Measurements from ENCODE around the gene SLIT3.

SLIT3 gene

DNA sequence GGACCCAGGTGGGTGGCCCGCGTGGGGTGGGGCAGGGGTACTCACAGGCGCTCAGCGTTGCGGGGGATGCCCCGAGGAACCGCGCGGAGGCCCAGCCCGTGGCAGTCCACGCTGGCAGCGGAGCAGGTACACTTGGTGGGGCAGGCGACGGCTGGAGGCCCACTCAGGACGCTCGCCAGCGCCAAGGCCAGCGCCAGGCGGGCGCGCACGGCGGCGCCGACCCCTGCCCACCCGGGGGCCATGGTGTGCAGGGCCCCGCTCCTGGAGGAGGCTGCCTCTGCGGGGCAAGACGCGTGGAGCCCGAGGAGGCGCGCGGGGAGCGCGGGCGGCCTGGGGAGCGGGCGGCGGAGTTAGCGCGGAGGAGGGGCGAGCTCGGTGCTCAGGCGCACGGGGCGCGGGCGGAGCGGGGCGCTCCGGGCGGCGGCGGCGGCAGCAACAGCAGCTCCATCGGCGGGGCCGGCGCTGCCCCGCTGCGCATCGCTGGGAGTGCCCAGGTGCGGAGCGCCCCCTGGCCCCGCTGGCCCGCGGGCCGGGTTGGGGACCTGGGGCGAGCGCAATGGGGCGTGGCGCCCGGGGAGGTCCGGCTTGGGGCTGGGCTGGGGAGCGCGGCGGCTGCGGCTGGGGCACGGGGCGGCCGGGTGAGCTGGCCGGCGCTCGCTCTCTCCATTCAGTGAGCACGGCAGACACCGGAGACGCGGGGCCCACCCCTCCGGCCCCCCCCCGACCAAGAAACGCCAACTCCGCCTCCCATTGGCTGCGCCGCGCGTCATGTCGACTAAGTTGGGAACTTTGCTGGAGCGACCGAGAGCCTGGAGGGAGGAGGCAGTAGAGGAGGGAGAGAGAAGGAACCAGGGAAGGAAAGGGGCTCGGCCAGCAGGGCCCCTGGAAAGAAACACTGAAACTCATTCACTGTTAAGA, at the start of gene SLIT3:
Gene SLIT3 (minus strand): TSS at position 672 of the 918 bp plus-strand sequence. CDS start 430 bp downstream, at position 242.
- no peak for DNase-seq

DNA sequence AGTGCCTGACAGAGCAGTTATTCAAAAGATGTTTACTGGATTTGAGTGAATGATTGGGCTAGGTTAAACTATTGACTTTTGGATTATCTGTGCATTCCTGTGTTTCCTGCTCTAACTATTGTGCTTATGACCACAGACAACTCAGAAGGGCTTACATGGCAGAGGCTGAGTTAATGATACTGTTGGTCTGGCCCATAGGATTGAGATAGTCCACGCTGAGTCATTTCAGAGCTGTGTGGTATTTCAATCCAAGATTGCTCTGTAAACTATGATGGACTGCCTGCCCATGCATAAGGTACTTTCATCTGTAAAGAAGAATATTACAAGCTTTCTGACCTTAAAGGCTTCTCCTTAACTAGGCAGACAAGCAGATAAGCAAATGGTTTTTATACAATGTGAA, 49.1 kb upstream of the SLIT3 start:
- no peak for DNase-seq

DNA sequence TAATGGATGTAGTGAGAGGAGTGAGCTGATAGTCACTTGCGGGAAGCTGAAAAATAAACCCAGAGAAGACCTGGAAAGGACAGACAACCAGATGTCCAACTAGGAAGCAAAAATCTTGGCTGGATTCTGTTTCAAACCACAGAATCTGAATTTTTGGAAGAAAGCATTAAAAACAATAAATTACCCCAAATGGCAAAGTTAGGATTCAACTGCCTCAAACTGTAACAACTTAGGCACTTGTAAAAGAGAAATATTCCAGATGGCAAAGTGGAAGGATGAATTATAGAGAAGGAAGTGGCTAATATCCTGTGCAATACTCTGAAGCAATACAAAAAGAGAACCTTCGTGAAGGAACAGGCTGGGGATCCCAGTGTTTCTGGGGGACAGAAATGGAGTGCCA, 46.8 kb upstream of the SLIT3 start:
- DNase-seq: no peak

DNA sequence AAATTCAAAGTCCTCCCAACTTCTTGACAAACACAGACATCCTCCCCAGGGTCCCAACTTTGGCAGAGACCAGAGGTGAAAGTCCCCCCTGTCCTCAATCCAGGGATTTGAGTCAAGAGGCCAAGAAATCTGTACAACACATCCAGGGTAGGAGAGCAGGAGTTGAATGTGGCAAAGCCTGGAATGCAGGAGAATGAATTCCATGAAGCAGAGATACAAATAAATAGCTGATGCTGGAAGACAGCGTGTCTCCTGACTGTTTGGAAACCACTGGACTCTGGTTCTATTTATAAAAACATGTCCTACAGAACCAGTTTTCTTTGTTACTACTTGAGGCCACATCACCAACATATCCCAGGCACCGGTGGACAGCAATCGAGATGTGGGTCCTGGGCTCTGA, 43.7 kb upstream of the SLIT3 start:
- DNase-seq: no peak

DNA sequence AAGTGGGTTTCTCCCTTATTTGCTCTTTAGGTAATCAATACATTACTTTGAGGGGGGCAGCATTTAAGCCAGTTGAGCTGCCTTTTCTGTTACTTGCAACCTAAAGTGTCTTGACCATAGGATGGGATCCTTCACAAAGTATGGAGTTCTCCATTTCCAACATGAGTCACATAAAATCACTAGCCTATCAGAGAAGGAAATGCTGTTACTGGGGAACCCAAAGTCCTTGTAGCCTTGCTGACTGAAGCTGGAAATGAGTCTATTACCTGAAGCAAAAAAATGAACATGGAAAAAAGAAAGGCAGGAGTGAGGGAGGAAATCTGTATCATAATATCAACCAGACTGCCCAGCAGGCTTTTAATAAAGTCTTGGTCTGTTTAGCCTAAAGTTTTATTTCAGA, 42.8 kb upstream of the SLIT3 start:
- DNase-seq: no peak

DNA sequence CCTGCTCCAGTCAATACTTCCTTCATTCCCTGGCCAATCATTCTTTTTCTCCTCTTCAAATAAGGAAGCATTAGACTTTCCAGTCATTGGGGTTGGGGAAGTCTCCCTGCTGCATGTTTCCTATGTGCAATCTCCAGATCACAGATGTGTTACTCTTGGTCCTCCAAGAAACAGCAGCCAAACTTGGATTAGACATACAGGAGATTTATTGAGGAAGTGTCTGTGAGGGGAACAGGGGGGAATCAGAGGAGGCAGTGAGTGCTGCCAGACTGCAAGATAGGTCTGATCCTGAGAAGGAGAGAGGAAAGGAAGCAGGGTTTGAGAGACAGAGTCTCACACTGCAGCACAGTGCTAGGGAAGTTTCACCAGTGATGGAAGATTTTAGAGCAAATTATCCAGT, 40.6 kb upstream of the SLIT3 start:
- no peak for DNase-seq

DNA sequence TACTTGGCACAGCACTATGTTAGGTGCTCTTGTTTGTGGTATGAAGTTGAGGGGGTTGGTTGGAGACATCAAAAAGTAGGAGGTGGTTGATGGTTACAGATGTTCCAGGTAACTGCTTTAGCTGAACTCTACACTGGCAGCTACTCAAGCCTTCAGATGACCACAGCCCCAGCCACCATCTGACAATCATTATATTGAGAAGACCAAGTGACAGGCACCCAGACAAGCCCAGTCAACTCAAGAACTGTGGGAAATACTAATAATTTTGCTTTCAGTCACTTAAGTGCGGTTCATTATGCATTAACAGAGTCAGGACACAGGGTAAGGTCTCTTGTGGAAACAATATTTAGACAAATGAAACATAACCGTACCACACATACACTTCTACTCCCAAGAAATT, 38.9 kb upstream of the SLIT3 start:
- no peak for DNase-seq

DNA sequence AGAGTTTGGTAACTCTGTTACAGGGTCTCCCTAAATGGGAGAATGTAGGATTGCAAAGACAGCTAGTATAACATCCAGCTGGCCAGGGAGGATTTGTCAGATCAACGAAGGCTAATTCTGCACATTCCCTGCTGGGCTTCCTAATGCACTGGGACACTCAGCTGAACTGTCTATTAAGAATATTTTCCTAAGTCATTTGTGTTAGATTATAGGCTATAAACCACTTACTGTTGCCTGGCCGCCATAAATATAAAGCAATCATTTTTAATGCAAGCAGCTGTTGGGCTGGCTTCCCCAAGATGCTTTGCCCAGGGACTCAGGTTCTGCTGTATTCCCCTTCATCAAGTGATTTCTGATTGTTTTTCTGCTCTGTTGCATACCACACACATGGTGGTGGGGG, 35.3 kb upstream of the SLIT3 start:
- no peak for DNase-seq

DNA sequence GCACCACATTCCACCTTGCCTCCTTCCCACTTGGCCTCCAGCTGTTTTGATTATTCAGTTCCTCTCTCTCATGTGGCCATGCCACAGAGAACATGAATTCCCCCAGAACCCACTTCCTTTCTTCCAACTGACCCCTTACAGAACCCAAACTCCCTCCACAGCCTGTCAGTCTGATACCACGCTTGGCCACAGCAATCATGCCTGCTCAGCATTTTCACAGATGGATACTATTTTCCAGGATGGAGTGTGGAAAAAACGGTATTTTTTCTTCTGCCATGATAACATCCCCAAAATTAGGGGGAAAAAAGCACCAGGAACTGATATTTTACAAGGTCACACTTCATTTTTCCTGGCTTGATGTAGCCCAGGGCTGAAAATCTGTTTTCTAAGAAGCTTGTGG, 34.9 kb upstream of the SLIT3 start:
- no peak for DNase-seq

DNA sequence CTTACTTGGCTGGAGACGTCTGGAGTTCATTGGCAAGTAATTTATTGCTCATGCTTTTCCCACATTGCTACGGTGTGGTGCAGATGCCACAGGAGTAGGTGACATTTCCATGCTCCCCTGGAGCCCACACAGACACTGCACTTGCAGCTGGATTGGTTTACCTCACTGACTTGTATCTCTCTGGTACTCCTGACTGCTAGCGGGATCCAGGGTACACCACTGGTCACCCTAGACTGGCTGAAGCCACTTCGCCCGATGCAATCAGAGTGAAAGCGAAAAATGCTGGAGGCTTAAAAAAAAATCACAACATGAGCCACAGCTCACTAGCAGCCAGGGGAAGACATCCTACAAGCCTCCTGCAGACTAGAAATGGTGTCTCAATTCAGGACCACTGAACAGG, 32.6 kb upstream of the SLIT3 start:
- no peak for DNase-seq

DNA sequence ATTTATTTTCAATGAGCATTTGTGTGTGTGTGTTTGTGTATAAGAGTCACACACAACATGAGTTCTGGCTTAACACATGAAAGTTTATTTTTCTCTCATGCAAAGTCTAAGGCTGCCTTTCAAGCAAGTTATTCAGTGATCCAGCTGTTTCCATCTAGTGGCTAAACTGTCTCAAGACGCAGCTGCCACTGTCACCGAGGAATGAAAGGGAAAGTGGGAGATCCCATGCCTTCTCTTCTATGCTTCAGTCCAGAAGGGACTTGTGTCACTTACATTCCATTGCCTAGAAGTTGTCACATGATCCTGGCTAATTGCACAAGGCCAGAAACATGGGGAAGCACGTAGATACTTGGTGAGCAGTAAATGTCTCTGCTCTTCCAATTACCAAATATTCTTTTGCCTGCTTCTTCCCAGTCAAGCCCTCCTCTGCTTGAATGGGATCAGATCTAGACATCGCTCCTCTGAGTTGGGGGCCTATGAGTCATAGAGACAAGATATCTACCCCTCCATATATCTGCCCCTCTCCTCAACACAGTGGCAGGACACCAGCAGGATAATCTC, 30.4 kb upstream of the SLIT3 start:
- DNase-seq: no peak

DNA sequence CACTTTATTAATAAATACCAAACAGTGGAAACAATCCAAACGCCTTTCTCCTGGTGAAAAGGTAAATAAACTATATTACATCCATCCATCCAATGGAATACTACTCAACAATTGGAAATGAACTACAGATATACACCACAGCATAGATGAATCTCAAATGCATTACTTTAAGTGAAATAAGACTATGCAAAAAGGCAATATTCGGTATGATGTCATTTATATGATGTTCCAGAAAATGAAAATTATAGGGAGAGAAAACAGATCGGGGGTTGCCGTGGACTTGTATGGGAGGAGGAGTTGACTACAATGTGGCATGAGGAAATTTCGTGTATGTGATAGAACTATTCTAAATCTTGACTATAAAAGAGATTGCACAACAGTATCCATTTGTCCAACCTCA, 27.5 kb upstream of the SLIT3 start:
- DNase-seq: no peak

DNA sequence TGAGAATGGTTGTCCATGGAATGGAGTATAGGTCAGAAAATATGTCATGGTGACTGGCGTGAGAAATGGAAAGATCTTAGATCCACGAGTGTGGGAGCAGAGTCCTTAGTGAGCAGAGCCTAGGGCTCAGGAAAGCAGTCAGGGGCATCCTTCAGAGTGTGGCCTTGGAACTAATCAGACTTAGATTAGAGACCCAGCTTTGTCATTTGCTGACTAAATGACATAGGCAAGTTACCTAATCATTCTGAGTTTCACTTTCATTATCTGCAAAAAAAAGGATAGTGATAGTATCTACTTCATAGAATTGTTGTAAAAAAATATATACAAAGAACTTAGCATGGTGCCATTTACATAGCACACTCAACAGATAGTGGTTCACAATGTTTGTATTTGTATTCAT, 24.3 kb upstream of the SLIT3 start:
- DNase-seq: no peak

DNA sequence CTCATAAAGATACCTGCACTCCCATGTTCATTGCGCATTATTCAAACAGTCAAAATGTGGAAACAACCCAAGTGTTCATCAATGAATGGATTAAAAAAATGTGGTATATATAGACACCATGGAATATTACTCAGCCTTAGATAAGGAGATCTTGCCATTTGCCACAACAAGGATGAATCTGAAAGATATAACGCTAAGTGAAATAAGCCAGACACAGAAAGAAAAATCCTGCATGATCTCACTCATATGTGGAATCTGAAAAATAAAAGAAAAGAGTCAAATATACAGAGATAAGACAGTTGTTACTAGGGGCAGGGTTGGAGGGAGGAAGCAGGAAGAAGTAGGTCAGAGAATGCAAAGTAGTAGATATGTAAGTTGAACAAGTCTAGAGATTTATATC, 17.6 kb upstream of the SLIT3 start:
- DNase-seq: no peak

DNA sequence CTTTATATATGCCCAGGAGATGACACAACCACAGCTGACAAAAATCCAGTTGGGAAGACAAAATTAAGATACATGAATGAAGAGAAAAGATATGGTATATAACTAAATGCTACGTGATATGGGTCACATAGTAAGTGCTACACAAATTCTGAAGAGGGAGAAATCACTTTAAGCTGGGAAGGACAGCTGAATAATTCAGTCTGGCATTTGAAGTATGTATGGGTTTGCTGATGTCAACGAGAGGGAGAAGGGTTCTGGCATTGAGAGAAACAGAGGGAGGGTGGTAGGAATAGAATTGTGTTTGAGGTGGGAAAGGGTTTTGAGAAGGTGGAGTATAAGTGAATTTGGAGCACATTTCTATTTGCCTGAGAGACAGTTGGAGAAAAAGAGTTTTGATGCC, 6.7 kb upstream of the SLIT3 start:
- DNase-seq: no peak

DNA sequence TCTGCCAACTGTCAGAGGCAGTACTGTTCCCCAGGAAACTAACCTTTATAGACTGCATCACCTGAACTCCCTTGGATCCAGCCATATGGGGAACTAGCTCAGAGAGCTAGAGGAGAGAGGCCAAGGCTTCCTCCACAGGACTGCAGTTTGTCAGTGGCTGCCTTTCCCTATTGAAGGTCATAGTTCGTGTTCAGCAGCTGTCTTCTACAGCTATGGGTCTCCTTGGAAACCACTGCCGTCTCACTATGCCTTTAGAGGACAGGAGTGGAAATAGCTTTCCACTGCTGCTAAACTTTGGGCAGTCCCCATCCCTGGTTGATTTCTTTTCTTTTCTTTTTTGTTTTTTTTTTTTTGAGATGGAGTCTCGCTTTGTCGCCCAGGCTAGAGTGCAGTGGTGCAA, 4.4 kb upstream of the SLIT3 start:
- no peak for DNase-seq

DNA sequence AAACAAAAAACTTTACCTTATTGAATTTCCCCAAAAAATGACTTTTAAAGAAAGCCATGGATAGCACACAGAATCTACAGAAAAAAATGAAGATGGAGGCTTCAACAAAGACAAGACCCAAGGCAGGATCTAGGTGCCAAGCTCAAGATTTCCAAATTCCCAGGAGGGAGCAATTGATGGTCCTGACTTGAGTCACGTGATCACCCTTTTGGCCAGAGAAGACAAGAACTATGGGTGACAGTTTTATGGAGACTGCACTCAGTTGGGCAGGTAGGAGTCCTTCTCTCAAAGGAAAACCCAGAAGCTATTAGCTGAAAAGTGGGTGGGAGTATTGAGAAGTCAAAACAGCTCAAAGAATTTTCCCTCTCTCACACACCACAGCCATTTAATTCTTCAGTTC, 3.2 kb upstream of the SLIT3 start:
- no peak for DNase-seq

DNA sequence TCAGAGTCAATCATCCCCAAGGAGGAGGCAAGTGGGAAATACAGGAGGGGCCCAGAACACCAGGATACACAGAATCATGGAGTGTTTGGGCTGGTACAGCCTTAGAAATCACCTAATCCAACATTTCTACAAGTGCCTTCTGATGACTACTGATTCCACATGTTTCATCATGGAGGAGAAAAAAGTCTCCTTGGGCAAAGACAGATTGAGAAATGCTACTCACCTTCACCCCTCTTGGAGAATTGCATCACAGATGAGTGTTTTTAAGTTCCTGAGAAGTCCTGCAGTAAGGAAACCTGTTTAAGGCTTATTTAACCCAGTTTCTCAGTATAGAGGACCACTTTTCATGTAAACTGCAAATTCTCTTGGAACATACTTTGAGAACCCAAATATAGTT, 2.2 kb upstream of the SLIT3 start:
- no peak for DNase-seq

DNA sequence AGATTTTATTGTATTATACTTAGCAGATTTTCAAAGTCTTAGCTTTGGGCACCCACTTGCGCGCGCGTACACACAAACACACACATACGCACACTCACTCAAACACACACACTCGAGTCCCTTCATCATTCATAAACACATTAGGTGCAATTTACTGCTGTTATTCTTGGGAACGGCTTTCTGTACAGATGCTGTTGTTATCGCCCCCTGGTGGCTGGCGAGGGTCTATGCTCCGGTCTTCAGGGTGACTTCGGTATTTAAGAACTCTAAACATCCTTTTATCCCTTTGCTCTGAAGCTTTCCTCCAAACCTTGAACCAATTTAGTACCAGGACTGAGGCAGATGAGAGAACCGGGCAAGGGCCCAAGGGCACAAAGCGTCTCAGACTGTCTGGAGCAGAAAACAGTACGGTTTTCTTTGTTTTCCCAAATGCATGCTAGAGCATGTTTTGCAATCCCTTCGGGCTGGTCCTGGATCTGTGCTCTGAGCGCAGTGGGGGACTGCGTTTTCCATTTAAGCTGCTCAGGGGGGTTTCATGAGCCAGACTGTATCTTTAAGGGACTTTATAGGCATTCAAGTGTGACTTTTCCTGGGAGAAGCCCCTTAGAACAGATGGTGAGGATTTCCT, 1.7 kb upstream of the SLIT3 start:
- DNase-seq: no peak

DNA sequence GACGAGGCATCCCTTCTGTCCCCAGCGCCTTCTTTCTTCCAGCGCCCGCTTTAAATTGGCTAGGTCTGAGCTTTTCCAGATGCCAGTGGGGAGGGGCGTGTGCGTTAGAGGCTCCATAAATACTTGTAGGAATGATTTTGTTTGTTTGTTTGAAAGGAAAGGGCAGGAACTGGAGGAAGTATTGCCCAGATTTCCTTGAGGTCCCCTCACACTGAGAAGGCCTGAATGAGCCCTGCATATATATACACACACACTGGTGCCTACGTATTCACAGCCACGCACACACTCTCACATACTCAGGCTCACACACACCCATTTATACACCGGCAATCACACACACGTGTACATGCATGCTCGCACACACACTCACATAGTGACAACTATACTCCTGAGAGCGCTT, 1.0 kb upstream of the SLIT3 start:
- no peak for DNase-seq

DNA sequence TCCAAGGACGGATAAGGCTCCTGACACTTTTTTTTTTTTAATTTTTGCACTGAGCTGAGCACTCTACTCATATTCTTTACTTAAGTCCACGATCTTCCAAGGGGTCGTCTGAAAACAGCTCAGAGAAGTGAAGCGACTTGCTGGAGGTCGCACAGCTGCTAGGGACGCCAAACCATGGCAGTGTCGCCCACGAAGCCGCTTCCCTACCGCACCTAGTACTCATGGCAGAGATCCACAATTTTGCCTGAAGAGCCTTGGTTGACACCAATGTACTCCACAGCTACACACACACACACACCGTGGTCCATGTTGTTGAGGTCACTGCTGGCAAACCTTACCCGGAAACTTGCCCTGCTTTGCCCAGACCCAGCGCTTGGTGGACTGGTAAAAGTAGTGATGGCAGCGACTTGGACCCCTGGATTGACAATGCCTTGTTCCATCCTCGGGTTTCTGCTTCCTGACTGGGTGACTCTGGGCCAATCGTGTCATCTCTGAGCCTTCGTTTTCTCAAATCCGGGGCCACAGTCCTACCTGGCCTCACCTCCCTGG, 521 bp upstream of the SLIT3 start:
- no peak for DNase-seq

DNA sequence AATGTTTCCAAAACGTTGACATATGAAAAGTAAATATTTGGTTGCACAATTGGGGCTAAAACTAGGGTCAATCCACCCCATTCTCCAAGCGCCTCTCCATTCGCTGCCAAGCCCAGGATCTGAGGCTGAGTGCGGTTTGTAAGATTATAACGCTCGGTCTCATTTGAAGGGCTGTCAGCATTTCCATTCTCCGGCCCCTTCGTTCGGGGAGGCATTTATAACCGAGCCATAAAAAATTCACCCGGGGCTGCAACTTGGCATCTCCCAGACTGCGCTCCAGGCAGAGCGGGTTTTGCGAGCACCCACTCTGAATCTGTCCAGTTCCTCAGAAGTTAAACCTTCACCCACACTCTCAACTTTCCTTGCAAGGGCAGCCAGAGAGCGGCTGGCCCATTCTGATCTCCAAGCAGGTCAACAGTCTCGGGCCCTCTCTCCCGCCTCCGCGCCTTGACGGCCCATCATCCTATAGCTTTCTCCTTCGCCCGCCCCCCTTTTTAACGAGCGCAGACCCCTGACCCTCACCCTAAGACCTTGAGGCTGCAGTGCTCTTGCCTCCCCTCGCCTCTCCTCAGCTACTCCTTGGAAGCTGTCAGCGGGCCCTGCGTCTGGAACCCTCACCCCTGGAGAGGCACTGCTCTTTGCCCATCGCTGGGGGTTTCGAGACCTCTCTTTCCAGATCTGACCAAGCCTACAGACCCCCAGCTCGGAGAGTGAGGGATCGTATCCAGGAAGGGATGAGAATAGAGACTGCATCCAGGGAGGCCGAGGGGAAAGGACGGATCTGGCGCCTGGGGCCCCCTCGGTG, 1.1 kb downstream of the SLIT3 start:
- no peak for DNase-seq

DNA sequence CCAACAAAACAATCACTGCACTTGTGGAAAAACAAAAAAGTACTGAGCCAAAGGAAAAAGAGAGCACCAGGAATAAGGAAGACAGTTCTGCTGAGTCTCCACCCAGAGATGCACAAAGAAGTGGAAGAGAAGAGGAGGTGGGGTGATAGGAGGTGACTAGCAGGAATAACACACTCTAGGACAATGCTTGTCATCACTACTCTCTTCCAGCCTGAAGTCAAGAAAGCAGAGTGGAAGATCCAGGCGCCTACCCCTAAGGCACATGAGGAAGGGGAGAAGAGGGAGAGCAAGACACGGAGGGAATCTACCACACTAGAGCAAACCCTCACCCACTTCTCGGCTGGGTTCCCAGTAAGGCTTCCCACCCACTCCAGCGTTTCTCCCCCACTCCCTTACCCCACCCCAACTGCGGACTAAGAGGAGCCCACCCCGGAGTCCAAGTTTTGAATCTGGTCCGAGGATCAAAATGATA, 1.7 kb downstream of the SLIT3 start:
- no peak for DNase-seq
